ENCODE measurements around the gene PCYT2. TPM values are rescaled to one million over a fixed set of nuclear protein-coding genes. Genes with fewer than 3 reads are reported as not detected.

PCYT2 gene
- total and polyA plus RNA-seq, 9 of the 15 experiments (the other 6 are each of a cell fraction or from before 2014, with no cell fraction given) = 0.92 to 134 (median 82.5) TPM

- no peak for TF ChIP-seq ZNF318 (IDR thresholded peaks at IDR 0.05; ENCODE audit: borderline replicate concordance in 1 of 2, low read depth in 1 of 2)
- TF ChIP-seq ZNF830 (CRISPR knock-in tag; IDR thresholded peaks at IDR 0.05) = peak; percentile 97
- TF ChIP-seq ARID1B (IDR thresholded peaks at IDR 0.05) = no peak
- no peak for TF ChIP-seq DNMT1 (IDR thresholded peaks at IDR 0.05)
- no peak for TF ChIP-seq SAFB (IDR thresholded peaks at IDR 0.05; ENCODE audit: borderline replicate concordance, low read depth, low read length)
- TF ChIP-seq HNRNPK (IDR thresholded peaks at IDR 0.05; ENCODE audit: low read depth, low read length, poor library complexity, severe bottlenecking) = no peak
- no peak for TF ChIP-seq JUN (IDR thresholded peaks at IDR 0.05; ENCODE audit: borderline replicate concordance, low read depth, low read length)
- TF ChIP-seq JUN (CRISPR knock-in tag; IDR thresholded peaks at IDR 0.05; ENCODE audit: borderline replicate concordance) = no peak
- TF ChIP-seq NR3C1 (CRISPR knock-in tag; IDR thresholded peaks at IDR 0.05) = no peak
- no peak for TF ChIP-seq FOS (IDR thresholded peaks at IDR 0.05; ENCODE audit: extremely low read depth, insufficient read length)
- TF ChIP-seq MITF (IDR thresholded peaks at IDR 0.05) = no peak
- no peak for TF ChIP-seq GATAD2B (IDR thresholded peaks at IDR 0.05; ENCODE audit: borderline replicate concordance)
- no peak for TF ChIP-seq ZNF316 (IDR thresholded peaks at IDR 0.05)
- TF ChIP-seq CTBP1 (IDR thresholded peaks at IDR 0.05; ENCODE audit: borderline replicate concordance) = no peak
- TF ChIP-seq MXD1 (CRISPR knock-in tag; IDR thresholded peaks at IDR 0.05; ENCODE audit: borderline replicate concordance, poor library complexity, severe bottlenecking) = no peak
- peak; percentile 80 for TF ChIP-seq HMGN3 (IDR thresholded peaks at IDR 0.05; ENCODE audit: borderline replicate concordance, extremely low read depth, insufficient read length, low read depth, low read length)
- TF ChIP-seq GTF2E2 (tag; IDR thresholded peaks at IDR 0.05) = no peak
- TF ChIP-seq POLR2A (conservative IDR thresholded peaks at IDR 0.05) = peak; percentile 91
- TF ChIP-seq GATA2 (CRISPR knock-in tag; IDR thresholded peaks at IDR 0.05) = no peak
Observed at GRCh38 chr17:81867170-81867990, 43.8 kb downstream of the PCYT2 start (continued).
